ENCODE data around the gene NGLY1.

- TF ChIP-seq RCOR1 (IDR thresholded peaks at IDR 0.05; ENCODE audit: insufficient replicate concordance, low read length), result no peak
- no peak for TF ChIP-seq CTCF (conservative IDR thresholded peaks at IDR 0.05; ENCODE audit: low read depth, low read length)
- TF ChIP-seq POLR2A (IDR thresholded peaks at IDR 0.05; ENCODE audit: low read depth, low read length), result no peak
- no peak for TF ChIP-seq MAZ (IDR thresholded peaks at IDR 0.05; ENCODE audit: borderline replicate concordance, low read depth, low read length)
- no peak for TF ChIP-seq RAD21 (IDR thresholded peaks at IDR 0.05; ENCODE audit: low read length)
Observed at GRCh38 chr3:25674670-25675069, 108.6 kb downstream of the NGLY1 start.
